Esophagus muscularis mucosa (tissue), 4 donors: ENCODE results near the gene SEL1L. TPM values are rescaled to one million over a fixed set of nuclear protein-coding genes. Genes with fewer than 3 reads are reported as not detected.

Experiments used
- DNase-seq: peaks from one replicate; pipeline ENCODE4 v3.0.0-alpha.2; 2017; ENCODE audit errors: extremely low spot score
- H3K27ac ChIP-seq, 4 donors: fragments of 200-600 bp; sonication (generic); replicated peaks in 1 of 4; 1 replicate in 3 of 4; 2 replicates in 1 of 4; pipeline ENCODE4 v1.5.1; 2016 to 2019; ENCODE audit warnings: mild to moderate bottlenecking in 1 of 4
- H3K27me3 ChIP-seq, 4 donors: fragments of 200-600 bp; sonication (generic); one replicate each; pipeline versions ENCODE4 v1.5.1 to v1.6.0; 2016 to 2019
- H3K36me3 ChIP-seq, 4 donors: fragments of 200-600 bp; sonication (generic); one replicate each; pipeline ENCODE4 v1.5.1; 2016 to 2019
- H3K4me1 ChIP-seq, 4 donors: fragments of 200-600 bp; sonication (generic); one replicate each; pipeline ENCODE4 v1.5.1; 2016 to 2019
- H3K4me3 ChIP-seq, 4 donors: fragments of 200-600 bp; sonication (generic); 1 replicate in 2 of 4; 2 replicates in 2 of 4; pipeline ENCODE4 v1.5.1; 2016 to 2019; ENCODE audit warnings: mild to moderate bottlenecking in 4 of 4, moderate library complexity in 1 of 4
- H3K9me3 ChIP-seq, 4 donors: fragments of 200-600 bp; sonication (generic); 1 replicate in 3 of 4; 2 replicates in 1 of 4; pipeline ENCODE4 v1.5.1; 2016 to 2019
- EP300 ChIP-seq: sonication (generic); formaldehyde crosslinking; IDR thresholded peaks from one replicate; pipeline ENCODE4 v1.6.1; 2017; ENCODE audit warnings: antibody characterized with exemption
- POLR2A ChIP-seq: fragments of 450-650 bp; IDR thresholded peaks from one replicate; pipeline ENCODE4 v1.6.1; 2017; ENCODE audit warnings: antibody characterized with exemption, moderate library complexity, mild to moderate bottlenecking, low read depth
- POLR2AphosphoS5 ChIP-seq, 2 donors: sonication (generic); formaldehyde crosslinking; IDR thresholded peaks; one replicate each; pipeline ENCODE4 v1.6.1; 2017; ENCODE audit warnings: antibody characterized with exemption in 2 of 2
- WGBS: methylation state at CpG from one replicate; pipeline ENCODE4 v1.1.5; 2018; 5-methylcytosine and 5-hydroxymethylcytosine counted together
- intact Hi-C: fragments of 100-400 bp; cut with DNase I; formaldehyde crosslinking; loops from one replicate; pipeline ENCODE4 v1.15.1; 2023
- total RNA-seq, 4 donors: library from RNA; depleted of rRNA; stranded (reverse); fragments of >200 nt; gene quantifications; one replicate each; pipeline versions ENCODE4 v1.1.0 to v1.2.1, GENCODE V29; 2016
- TF ChIP-seq, protein P1 (sequence below), 3 experiments: fragments of 200-600 bp in 2 of 3; fragments of 450-650 bp in 1 of 3; sonication (generic) in 2 of 3; IDR thresholded peaks; one replicate each; pipeline ENCODE4 v1.5.1; 2017 to 2019; ENCODE audit warnings: antibody characterized with exemption in 3 of 3, mild to moderate bottlenecking in 2 of 3, moderate library complexity in 1 of 3

The SEL1L gene
- total RNA-seq, 4 donors from 2014 or later = 54.2 to 64.2 (median 55.6) TPM

DNA sequence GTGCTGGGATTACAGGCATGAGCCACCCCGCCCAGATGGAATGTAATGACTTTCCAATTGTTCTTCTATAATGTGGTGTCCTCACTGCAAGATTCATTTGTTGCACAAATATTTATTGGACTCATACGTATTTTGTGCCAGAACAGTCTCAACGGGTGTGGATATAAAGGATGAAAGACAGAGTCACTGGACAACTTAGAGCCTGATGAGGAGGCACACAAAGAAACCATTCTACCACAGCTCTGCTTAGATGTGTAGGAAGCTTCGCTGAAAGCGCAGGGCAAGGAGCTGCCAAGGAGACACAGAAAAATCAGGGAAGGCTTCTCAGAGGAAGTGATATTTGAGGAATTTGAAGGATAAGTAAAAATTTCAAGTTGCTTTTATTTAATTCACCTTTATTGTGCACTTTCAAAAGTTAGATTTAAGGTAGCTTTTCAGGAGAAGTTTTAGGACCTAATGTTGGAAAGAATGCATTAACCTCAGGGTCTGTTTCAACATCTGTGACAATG, 92.0 kb downstream of the SEL1L start:
- H3K4me1 ChIP-seq = peaks cover 3 to 6% (median 4%) of the 10 kb centered on the region in 4 donors
- H3K36me3 ChIP-seq = no peaks in the 10 kb centered on the region
- intact Hi-C loops = no loop called here
- no peak for TF ChIP-seq POLR2AphosphoS5 (IDR thresholded peaks at IDR 0.05)
- TF ChIP-seq EP300 = no peak
- TF ChIP-seq, protein P1, sequence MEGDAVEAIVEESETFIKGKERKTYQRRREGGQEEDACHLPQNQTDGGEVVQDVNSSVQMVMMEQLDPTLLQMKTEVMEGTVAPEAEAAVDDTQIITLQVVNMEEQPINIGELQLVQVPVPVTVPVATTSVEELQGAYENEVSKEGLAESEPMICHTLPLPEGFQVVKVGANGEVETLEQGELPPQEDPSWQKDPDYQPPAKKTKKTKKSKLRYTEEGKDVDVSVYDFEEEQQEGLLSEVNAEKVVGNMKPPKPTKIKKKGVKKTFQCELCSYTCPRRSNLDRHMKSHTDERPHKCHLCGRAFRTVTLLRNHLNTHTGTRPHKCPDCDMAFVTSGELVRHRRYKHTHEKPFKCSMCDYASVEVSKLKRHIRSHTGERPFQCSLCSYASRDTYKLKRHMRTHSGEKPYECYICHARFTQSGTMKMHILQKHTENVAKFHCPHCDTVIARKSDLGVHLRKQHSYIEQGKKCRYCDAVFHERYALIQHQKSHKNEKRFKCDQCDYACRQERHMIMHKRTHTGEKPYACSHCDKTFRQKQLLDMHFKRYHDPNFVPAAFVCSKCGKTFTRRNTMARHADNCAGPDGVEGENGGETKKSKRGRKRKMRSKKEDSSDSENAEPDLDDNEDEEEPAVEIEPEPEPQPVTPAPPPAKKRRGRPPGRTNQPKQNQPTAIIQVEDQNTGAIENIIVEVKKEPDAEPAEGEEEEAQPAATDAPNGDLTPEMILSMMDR (IDR thresholded peaks at IDR 0.05) = no peak
- no peak for TF ChIP-seq POLR2A
- peaks cover 0 to 74% (median 22%) of the 10 kb centered on the region in 4 donors for H3K27me3 ChIP-seq
- WGBS = 80% methylated on average over 5 of the region's 5 CpGs
- H3K27ac ChIP-seq = no peak overlapping the region
- H3K4me3 ChIP-seq = no peak overlapping the region
- H3K9me3 ChIP-seq = no peaks in the 10 kb centered on the region
- no peak for DNase-seq

DNA sequence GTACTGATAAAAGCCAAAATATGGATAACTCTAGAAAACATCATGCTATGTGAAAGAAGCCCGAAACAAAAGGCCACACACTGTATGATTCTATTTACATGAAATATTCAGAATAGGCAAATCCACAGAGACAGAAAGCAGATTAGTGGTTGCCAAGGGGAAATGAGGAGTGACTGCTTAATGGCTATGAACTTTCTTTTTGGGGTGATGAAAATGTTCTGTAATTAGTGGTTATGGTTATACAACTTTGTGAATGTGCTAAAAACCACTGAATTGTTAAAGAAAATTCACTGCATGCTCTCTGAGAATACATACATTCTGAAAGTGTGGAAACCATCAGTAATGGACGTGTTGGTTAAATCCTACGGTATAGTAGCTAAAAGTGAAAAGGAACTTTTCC, 93.6 kb downstream of the SEL1L start:
- 89% methylated on average over 3 of the region's 3 CpGs for WGBS
- no peak overlapping the region for H3K4me3 ChIP-seq
- no peak overlapping the region for H3K27ac ChIP-seq
- H3K36me3 ChIP-seq = no peaks in the 10 kb centered on the region
- DNase-seq = no peak
- intact Hi-C loops = no loop called here
- peaks cover 0 to 83% (median 24%) of the 10 kb centered on the region in 4 donors for H3K27me3 ChIP-seq
- TF ChIP-seq POLR2A = no peak
- TF ChIP-seq EP300 = no peak
- TF ChIP-seq, protein P1 (IDR thresholded peaks at IDR 0.05) = no peak
- TF ChIP-seq POLR2AphosphoS5 (IDR thresholded peaks at IDR 0.05) = no peak
- peaks cover 13 to 21% (median 19%) of the 10 kb centered on the region in 4 donors for H3K4me1 ChIP-seq
- H3K9me3 ChIP-seq = no peaks in the 10 kb centered on the region

DNA sequence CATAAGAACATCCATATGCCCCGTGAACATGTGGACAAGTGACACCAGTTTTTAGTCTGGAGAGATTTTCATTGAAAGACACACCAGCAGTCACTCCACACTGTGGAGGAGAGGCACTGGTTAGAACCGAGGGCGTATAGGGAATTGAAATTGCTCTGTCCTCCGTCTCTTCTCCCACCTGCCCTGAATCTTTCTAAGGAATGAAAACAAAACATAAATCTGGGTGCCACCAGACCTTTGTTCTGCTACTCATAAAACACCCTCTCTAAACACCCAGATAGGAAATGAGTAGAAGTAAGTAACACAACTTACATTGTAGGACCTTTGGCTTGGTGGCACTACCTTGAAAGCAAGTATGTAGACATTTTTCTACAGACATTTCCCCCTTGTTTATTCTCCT, 96.4 kb downstream of the SEL1L start:
- 57% methylated on average over 4 of the region's 4 CpGs for WGBS
- peaks cover 13 to 23% (median 20%) of the 10 kb centered on the region in 4 donors for H3K4me1 ChIP-seq
- H3K36me3 ChIP-seq = no peaks in the 10 kb centered on the region
- DNase-seq = no peak
- H3K27me3 ChIP-seq = peaks cover 0 to 93% (median 25%) of the 10 kb centered on the region in 4 donors
- no peak overlapping the region for H3K27ac ChIP-seq
- H3K9me3 ChIP-seq = no peaks in the 10 kb centered on the region
- H3K4me3 ChIP-seq = no peak overlapping the region
- TF ChIP-seq POLR2A = no peak
- no peak for TF ChIP-seq EP300
- no peak for TF ChIP-seq POLR2AphosphoS5 (IDR thresholded peaks at IDR 0.05)
- intact Hi-C loops = no loop called here

DNA sequence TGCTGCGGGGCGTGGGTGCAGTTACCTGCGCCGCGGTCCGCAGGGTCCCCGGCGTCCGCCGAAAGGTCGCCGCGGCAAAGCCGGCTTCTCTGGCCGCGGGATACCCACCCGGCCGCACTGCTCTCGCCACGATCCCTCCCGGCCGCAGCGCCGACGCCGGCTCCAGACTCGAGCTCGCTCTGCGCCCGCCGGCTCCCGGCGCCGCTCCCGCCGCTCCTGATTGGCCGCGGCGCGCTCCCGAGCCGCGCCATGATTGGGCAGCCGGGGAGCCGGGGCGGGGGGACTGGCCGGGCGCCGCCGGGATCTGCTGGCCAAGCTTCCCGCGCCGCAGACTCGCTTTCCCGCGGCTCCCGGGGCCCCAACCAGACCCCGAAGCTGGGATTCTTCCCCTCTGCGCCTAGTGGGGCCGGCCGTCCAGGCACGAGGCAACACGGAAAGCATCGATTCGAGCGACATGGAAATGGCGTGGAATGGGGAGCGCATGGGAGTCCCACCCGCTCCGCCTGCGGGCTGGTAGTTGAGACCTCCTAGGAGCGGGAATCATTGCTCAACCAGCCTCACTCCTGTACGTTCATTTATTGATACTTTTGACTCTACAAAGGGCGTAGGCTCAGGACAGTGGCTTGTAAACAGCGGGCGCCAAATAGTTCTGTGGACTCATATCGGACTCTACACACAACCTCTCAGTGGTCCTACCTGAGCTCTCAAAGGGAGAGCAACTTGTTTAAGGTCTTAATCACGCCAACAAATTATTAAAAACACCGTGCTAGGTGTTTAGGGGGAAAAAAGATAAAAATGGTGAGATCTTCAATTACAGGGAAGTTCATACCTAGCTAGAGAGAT, 97.1 kb downstream of the SEL1L start:
- Histone ChIP-seq H3K4me1 (peaks cover 13 to 23% (median 20%) of the 10 kb centered on the region in 4 donors), H3K9me3 (no peaks in the 10 kb centered on the region), H3K36me3 (no peaks in the 10 kb centered on the region), H3K4me3 (peak overlapping the region; percentile 60 to 68 (median 64)), H3K27me3 (peaks cover 0 to 94% (median 25%) of the 10 kb centered on the region in 4 donors), H3K27ac (peak overlapping the region; percentile 50 to 67 (median 62))
- 10% methylated on average over 9 of the region's 79 CpGs for WGBS
- no peak for DNase-seq
- intact Hi-C loops = no loop called here
- TF ChIP-seq, protein P1 (IDR thresholded peaks at IDR 0.05) = no peak
- no peak for TF ChIP-seq EP300
- TF ChIP-seq POLR2A = no peak
- no peak for TF ChIP-seq POLR2AphosphoS5 (IDR thresholded peaks at IDR 0.05)
